Right lobe of liver (tissue), 4 donors: ENCODE data around the gene KLRC2.

Experiments used
- POLR2A ChIP-seq: fragments of 450-650 bp; IDR thresholded peaks from one replicate; pipeline ENCODE4 v1.6.1; 2017; ENCODE audit warnings: antibody characterized with exemption, mild to moderate bottlenecking
- TF ChIP-seq, protein P1 (sequence below), 4 donors: fragments of 200-600 bp in 3 of 4; fragments of 450-650 bp in 1 of 4; IDR thresholded peaks; one replicate each; pipeline versions ENCODE4 v1.5.1 to v1.8.0; 2016 to 2022; ENCODE audit warnings: antibody characterized with exemption in 4 of 4, mild to moderate bottlenecking in 2 of 4
- donor health status: DM: no; HTN: no; CAD: no.
- donor health status: DM: no; HTN: no; CAD: no.
- donor health status: DM: no; HTN: yes; CAD: no.

- TF ChIP-seq, protein P1, sequence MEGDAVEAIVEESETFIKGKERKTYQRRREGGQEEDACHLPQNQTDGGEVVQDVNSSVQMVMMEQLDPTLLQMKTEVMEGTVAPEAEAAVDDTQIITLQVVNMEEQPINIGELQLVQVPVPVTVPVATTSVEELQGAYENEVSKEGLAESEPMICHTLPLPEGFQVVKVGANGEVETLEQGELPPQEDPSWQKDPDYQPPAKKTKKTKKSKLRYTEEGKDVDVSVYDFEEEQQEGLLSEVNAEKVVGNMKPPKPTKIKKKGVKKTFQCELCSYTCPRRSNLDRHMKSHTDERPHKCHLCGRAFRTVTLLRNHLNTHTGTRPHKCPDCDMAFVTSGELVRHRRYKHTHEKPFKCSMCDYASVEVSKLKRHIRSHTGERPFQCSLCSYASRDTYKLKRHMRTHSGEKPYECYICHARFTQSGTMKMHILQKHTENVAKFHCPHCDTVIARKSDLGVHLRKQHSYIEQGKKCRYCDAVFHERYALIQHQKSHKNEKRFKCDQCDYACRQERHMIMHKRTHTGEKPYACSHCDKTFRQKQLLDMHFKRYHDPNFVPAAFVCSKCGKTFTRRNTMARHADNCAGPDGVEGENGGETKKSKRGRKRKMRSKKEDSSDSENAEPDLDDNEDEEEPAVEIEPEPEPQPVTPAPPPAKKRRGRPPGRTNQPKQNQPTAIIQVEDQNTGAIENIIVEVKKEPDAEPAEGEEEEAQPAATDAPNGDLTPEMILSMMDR (IDR thresholded peaks at IDR 0.05), result no peak
- TF ChIP-seq POLR2A, result no peak
Observed at GRCh38 chr12:10455766-10456165, 20.0 kb upstream of the KLRC2 start.
